ENCODE data around the gene PRDX5. TPM values are rescaled to one million over a fixed set of nuclear protein-coding genes. Genes with fewer than 3 reads are reported as not detected.

The PRDX5 gene
- total and polyA plus RNA-seq, 10 of the 15 experiments (the other 5 are each of a cell fraction or from before 2014, with no cell fraction given), result 95.7 to 406 (median 240) TPM

DNA sequence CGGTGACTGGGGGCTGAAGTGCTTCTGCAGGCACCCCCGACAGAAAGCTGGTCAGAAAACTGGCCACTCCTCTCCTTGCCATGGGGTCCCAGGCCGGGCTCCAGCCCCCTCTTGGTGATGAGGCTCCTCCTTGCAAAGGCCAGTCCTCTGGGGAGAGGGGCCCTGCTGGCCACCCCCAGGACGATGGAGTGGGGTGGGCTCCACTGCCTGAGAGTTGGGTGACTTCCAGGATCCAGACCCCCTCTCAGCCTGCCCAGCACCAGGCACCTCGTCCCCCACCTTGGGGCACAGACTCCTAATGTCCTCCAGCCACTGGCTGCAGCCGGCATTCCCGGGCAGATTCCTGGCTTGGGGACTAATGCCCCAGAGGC is 40.6 kb downstream of the PRDX5 start:
- DNase-seq (ENCODE audit: low read depth, low spot score) (no peak), ATAC-seq (no peak)

More for the DNA sequence above, 40.6 kb downstream of the PRDX5 start:
- ChIA-PET CTCF (interaction anchor here (1.6 to 3.4 kb wide), 3 partner anchors 41 to 91 kb away, joined by 4 to 31 read pairs (median 24); partner anchors contain the start of genes PRDX5 and TRMT112), RAD21 (ENCODE audit: unreplicated experiment) (interaction anchor here (0.6 to 9.7 kb wide), 3 partner anchors 21 to 1007 kb away, joined by 3 to 176 read pairs (median 4); partner anchors contain the start of genes PRDX5 and TRMT112), POLR2A (interaction anchor here (1.8 kb wide), 1 partner anchor 41 kb away, joined by 5 read pairs; the partner anchor contains the start of genes PRDX5 and TRMT112), SMC1A (ENCODE audit: uncharacterized antibody, unreplicated experiment) (interaction anchor here (1.0 kb wide), 1 partner anchor 41 kb away, joined by 3 read pairs; the partner anchor contains the start of genes PRDX5 and TRMT112)
- Histone ChIP-seq H4K20me1 (ENCODE audit: control insufficient read depth, insufficient read depth) (no peaks in the 10 kb centered on the region), H3K27me3 (replicated peaks in 1 of 2; ENCODE audit: control insufficient read depth in 2 of 2, insufficient read depth in 2 of 2, low read length in 1 of 2) (no peaks in the 10 kb centered on the region), H3K79me2 (ENCODE audit: control insufficient read depth, insufficient read depth, low read length) (peaks cover 21% of the 10 kb centered on the region), H3K9ac (ENCODE audit: control insufficient read depth, insufficient read depth, low read length) (peak overlapping the region; percentile 82), H3K27ac (ENCODE audit: control insufficient read depth, insufficient read depth) (peak overlapping the region; percentile 72), H3K36me3 (ENCODE audit: control insufficient read depth in 2 of 2, insufficient read depth in 2 of 2, low read length in 1 of 2) (peaks cover 6 to 8% of the 10 kb centered on the region in 2 experiments; a peak in 3 of 4 replicates), H2AFZ (ENCODE audit: control insufficient read depth, low read depth, low read length) (peak overlapping the region; percentile 85), H3K4me2 (ENCODE audit: control insufficient read depth, insufficient read depth) (peak overlapping the region; percentile 96), H3K4me1 (ENCODE audit: control insufficient read depth, insufficient read depth, low read length) (peaks cover 36% of the 10 kb centered on the region), H3K4me3 (peak overlapping the region; percentile 69), H3K9me3 (replicated peaks; ENCODE audit: control insufficient read depth, insufficient read depth, low read length) (no peaks in the 10 kb centered on the region; the same call in 2 of the 3 replicates)
- BruUV-seq (replicated peaks), result no TSS peak
- 34% methylated on average over 7 of the region's 7 CpGs for WGBS (ENCODE audit: insufficient coverage, insufficient replicate concordance, low lambda C conversion rate, missing lambda C conversion rate)
- in situ Hi-C loops (cut with MboI) (no loop called here), intact Hi-C loops (cut with micrococcal nuclease; ENCODE audit: unreplicated experiment) (loop anchor here (5.0 kb wide), 2 partner anchors 41 to 89 kb away; partner anchors contain the start of genes PRDX5 and TRMT112)
- FAIRE-seq, result no peak
- TF ChIP-seq RUNX3 (IDR thresholded peaks at IDR 0.05; ENCODE audit: low read length) (no peak), MEF2B (IDR thresholded peaks at IDR 0.05; ENCODE audit: partially characterized antibody, poor library complexity, severe bottlenecking) (peak; percentile 23), DPF2 (IDR thresholded peaks at IDR 0.05) (no peak), ASH2L (IDR thresholded peaks at IDR 0.05; ENCODE audit: borderline replicate concordance, low read depth) (no peak), IKZF2 (IDR thresholded peaks at IDR 0.05) (peak; percentile 12 to 21; a peak in 1 of 4 replicates), CHD2 (IDR thresholded peaks at IDR 0.05; ENCODE audit: borderline replicate concordance, low read depth, low read length) (no peak), POU2F2 (IDR thresholded peaks at IDR 0.05; ENCODE audit: borderline replicate concordance, low read depth, low read length) (no peak), RFX5 (IDR thresholded peaks at IDR 0.05; ENCODE audit: low read depth, low read length) (no peak), ZZZ3 (IDR thresholded peaks at IDR 0.05; ENCODE audit: control insufficient read depth, insufficient read length, low read depth) (no peak), NFIC (IDR thresholded peaks at IDR 0.05; ENCODE audit: low read depth, low read length) (no peak), HDGF (IDR thresholded peaks at IDR 0.05) (0 out of 2 replicates have a peak, but pooled peaks have one; percentile 41), SRF (IDR thresholded peaks at IDR 0.05; ENCODE audit: low read depth in 2 of 2, low read length in 2 of 2) (no peak), SIX5 (IDR thresholded peaks at IDR 0.05; ENCODE audit: low read depth, low read length, severe bottlenecking) (no peak), YBX1 (IDR thresholded peaks at IDR 0.05) (no peak), KDM1A (IDR thresholded peaks at IDR 0.05; ENCODE audit: borderline replicate concordance) (no peak), IRF4 (IDR thresholded peaks at IDR 0.05; ENCODE audit: low read depth, low read length) (no peak), STAT3 (IDR thresholded peaks at IDR 0.05; ENCODE audit: low read depth, low read length) (no peak), ZNF622 (IDR thresholded peaks at IDR 0.05) (no peak), MTA2 (IDR thresholded peaks at IDR 0.05; ENCODE audit: low read depth) (no peak)
- TF ChIP-seq, protein P1, sequence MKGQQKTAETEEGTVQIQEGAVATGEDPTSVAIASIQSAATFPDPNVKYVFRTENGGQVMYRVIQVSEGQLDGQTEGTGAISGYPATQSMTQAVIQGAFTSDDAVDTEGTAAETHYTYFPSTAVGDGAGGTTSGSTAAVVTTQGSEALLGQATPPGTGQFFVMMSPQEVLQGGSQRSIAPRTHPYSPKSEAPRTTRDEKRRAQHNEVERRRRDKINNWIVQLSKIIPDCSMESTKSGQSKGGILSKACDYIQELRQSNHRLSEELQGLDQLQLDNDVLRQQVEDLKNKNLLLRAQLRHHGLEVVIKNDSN (IDR thresholded peaks at IDR 0.05; ENCODE audit: borderline replicate concordance, extremely low read length, insufficient read depth, low read depth, low read length), result no peak
- TF ChIP-seq, protein P2, sequence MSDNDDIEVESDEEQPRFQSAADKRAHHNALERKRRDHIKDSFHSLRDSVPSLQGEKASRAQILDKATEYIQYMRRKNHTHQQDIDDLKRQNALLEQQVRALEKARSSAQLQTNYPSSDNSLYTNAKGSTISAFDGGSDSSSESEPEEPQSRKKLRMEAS (IDR thresholded peaks at IDR 0.05; ENCODE audit: low read depth, low read length), result no peak

Measured in GM12878 (cell line).